H1 (cell line): ENCODE results near the gene VAV2. TPM values are rescaled to one million over a fixed set of nuclear protein-coding genes. Genes with fewer than 3 reads are reported as not detected.

Experiments used
- BACH1 ChIP-seq: IDR thresholded peaks from 2 replicates; pipeline ENCODE4 v1.6.1; 2012; ENCODE audit warnings: low read length, improper control_type of control experiment
- BCL11A ChIP-seq, 2 experiments: IDR thresholded peaks; one replicate each; pipeline ENCODE4 v1.6.1; 2011; ENCODE audit warnings: low read depth in 2 of 2, low read length in 2 of 2, mild to moderate bottlenecking in 2 of 2
- BRCA1 ChIP-seq: IDR thresholded peaks from 2 replicates; pipeline ENCODE4 v1.6.1; 2012; ENCODE audit warnings: low read depth, low read length, improper control_type of control experiment
- CHD1 ChIP-seq: IDR thresholded peaks from 2 replicates; pipeline ENCODE4 v1.6.1; 2012; ENCODE audit warnings: low read depth, low read length, improper control_type of control experiment
- CTBP2 ChIP-seq: IDR thresholded peaks from 2 replicates; pipeline ENCODE4 v1.7.0; 2011; ENCODE audit warnings: borderline replicate concordance, mild to moderate bottlenecking, moderate library complexity, mixed read lengths, low read length; ENCODE audit not compliant: insufficient read depth, insufficient read length
- EGR1 ChIP-seq: IDR thresholded peaks from 2 replicates; pipeline ENCODE4 v1.6.1; 2011; ENCODE audit warnings: low read depth, low read length, borderline replicate concordance
- FOSL1 ChIP-seq: IDR thresholded peaks from 2 replicates; pipeline ENCODE4 v1.6.1; 2011; ENCODE audit warnings: mild to moderate bottlenecking, low read depth, low read length, moderate library complexity; ENCODE audit not compliant: insufficient read depth
- GABPA ChIP-seq: IDR thresholded peaks from 2 replicates; pipeline ENCODE4 v1.6.1; 2011; ENCODE audit warnings: mild to moderate bottlenecking, low read length, moderate library complexity, borderline replicate concordance; ENCODE audit not compliant: insufficient read depth
- GTF2F1 ChIP-seq: IDR thresholded peaks from 2 replicates; pipeline ENCODE4 v1.6.1; 2012; ENCODE audit warnings: low read depth, low read length, improper control_type of control experiment, borderline replicate concordance
- KDM4A ChIP-seq: IDR thresholded peaks from one replicate; pipeline ENCODE4 v1.7.1; 2012; ENCODE audit warnings: low read depth, mild to moderate bottlenecking, moderate library complexity, low read length, inconsistent platforms; ENCODE audit not compliant: severe bottlenecking
- NANOG ChIP-seq: IDR thresholded peaks from 2 replicates; pipeline ENCODE4 v1.6.1; 2011; ENCODE audit warnings: low read length, low read depth, mild to moderate bottlenecking, inconsistent platforms; ENCODE audit not compliant: insufficient read depth, poor library complexity, severe bottlenecking
- NRF1 ChIP-seq: IDR thresholded peaks from 2 replicates; pipeline ENCODE4 v1.6.1; 2011; ENCODE audit warnings: mild to moderate bottlenecking, low read depth, low read length, improper control_type of control experiment
- PHF8 ChIP-seq: fragments of 200-600 bp; sonication (generic); conservative IDR thresholded peaks from 2 replicates; pipeline ENCODE4 v1.7.1; 2012; ENCODE audit warnings: low read depth, mild to moderate bottlenecking, inconsistent platforms, low read length, moderate library complexity
- POLR2A ChIP-seq, 2 experiments: IDR thresholded peaks; 1 replicate in 1 of 2; 2 replicates in 1 of 2; pipeline ENCODE4 v1.6.1; 2011; ENCODE audit warnings: low read depth in 2 of 2, low read length in 2 of 2, mild to moderate bottlenecking in 2 of 2; ENCODE audit errors: control extremely low read depth in 1 of 2
- RFX5 ChIP-seq: IDR thresholded peaks from 2 replicates; pipeline ENCODE4 v1.6.1; 2011; ENCODE audit warnings: low read depth, low read length, improper control_type of control experiment, borderline replicate concordance
- RNF2 ChIP-seq: fragments of 200-900, 300-1000 bp; sonication (generic); IDR thresholded peaks from 2 replicates; pipeline ENCODE4 v1.7.1; 2016; ENCODE audit warnings: borderline replicate concordance, low read depth, mild to moderate bottlenecking, antibody characterized with exemption, low read length; ENCODE audit not compliant: poor library complexity, severe bottlenecking; ENCODE audit errors: missing control alignments
- SIX5 ChIP-seq: IDR thresholded peaks from 2 replicates; pipeline ENCODE4 v1.6.1; 2011; ENCODE audit warnings: mild to moderate bottlenecking, low read depth, low read length
- SP1 ChIP-seq: IDR thresholded peaks from 2 replicates; pipeline ENCODE4 v1.6.1; 2011; ENCODE audit warnings: low read depth, low read length
- SP2 ChIP-seq: IDR thresholded peaks from 2 replicates; pipeline ENCODE4 v1.6.1; 2012; ENCODE audit warnings: mild to moderate bottlenecking, low read length, inconsistent platforms
- TEAD4 ChIP-seq: IDR thresholded peaks from 2 replicates; pipeline ENCODE4 v1.6.1; 2012; ENCODE audit warnings: low read depth, low read length, inconsistent platforms, mixed read lengths
- polyA plus RNA-seq, 7 experiments: library from polyadenylated mRNA; depleted of rRNA in 3 of 7; stranded (reverse) in 5 of 7; unstranded in 2 of 7; fragments of >200 nt in 5 of 7; fragments of 200-250 nt in 2 of 7; gene quantifications; 1 replicate in 5 of 7; 2 replicates in 1 of 7; 4 replicates in 1 of 7; pipeline versions ENCODE4 v1.2.1 to v1.2.3, GENCODE V29; 2011 to 2013; ENCODE audit warnings: missing spikeins in 2 of 7, mixed read lengths in 2 of 7
- total RNA-seq: library from RNA; stranded (reverse); fragmentation: NEBNext Ultra II Directional; extraction: Animal tissue kit (Norgen Biotek cat#: 25700); gene quantifications from 2 replicates; pipeline ENCODE4 v1.2.1, GENCODE V29; 2021
- TF ChIP-seq, protein P1 (sequence below), 3 experiments: IDR thresholded peaks; 1 replicate in 2 of 3; 2 replicates in 1 of 3; pipeline versions ENCODE4 v1.5.1 to v1.6.1; 2011; ENCODE audit warnings: low read length in 3 of 3, mild to moderate bottlenecking in 3 of 3, inconsistent platforms in 2 of 3, low read depth in 1 of 3, moderate library complexity in 1 of 3; ENCODE audit not compliant: insufficient read depth in 1 of 3; ENCODE audit errors: control extremely low read depth in 1 of 3
- TF ChIP-seq, protein P2 (sequence below): IDR thresholded peaks from 2 replicates; pipeline ENCODE4 v1.6.1; 2012; ENCODE audit warnings: inconsistent platforms

VAV2 gene
- total and polyA plus RNA-seq, 2 of the 8 experiments (the other 6 are each of a cell fraction or from before 2014, with no cell fraction given) = 13.6 to 37.6 TPM

DNA sequence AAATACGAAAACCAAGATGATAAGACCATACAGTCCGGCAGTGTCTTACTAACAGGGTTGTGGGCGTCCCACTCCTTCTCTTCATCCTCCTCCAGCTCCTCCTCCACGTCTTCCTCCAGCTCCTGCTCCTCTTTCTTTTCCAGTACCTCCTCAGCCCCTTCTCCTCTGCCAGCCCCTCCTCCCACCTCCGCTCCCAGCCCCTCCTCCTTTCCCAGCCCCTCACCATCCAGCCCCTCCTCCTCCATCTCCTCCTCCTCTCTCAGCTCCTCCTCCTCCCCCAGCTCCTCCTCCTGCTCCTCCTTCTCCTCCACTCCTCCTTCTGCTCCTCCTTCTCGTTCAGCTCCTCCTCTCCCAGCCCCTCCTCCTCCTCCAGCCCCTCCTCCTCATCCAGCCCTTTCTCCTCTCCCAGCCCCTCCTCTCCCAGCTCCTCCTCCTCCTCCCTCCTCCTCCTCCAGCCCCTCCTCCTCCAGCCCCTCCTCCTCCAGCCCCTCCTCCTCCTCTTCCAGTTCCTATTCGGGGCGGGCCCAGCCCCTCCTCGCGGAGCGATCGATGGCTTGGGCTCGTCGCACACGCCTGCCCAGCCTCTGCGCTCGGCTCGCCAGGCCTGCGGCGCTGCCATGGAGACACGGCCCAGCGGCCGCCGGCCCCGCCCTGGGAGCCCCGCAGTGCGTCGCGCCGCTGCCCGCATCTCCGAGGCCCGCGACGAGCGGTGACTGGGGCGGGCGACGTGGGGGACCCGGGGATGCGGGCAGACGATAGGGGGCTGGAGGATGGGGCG is 32.9 kb upstream of the VAV2 start, which contains the start of gene BRD3OS (continued):
- TF ChIP-seq, protein P1, sequence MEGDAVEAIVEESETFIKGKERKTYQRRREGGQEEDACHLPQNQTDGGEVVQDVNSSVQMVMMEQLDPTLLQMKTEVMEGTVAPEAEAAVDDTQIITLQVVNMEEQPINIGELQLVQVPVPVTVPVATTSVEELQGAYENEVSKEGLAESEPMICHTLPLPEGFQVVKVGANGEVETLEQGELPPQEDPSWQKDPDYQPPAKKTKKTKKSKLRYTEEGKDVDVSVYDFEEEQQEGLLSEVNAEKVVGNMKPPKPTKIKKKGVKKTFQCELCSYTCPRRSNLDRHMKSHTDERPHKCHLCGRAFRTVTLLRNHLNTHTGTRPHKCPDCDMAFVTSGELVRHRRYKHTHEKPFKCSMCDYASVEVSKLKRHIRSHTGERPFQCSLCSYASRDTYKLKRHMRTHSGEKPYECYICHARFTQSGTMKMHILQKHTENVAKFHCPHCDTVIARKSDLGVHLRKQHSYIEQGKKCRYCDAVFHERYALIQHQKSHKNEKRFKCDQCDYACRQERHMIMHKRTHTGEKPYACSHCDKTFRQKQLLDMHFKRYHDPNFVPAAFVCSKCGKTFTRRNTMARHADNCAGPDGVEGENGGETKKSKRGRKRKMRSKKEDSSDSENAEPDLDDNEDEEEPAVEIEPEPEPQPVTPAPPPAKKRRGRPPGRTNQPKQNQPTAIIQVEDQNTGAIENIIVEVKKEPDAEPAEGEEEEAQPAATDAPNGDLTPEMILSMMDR (IDR thresholded peaks at IDR 0.05; ENCODE audit: control extremely low read depth in 1 of 3, insufficient read depth in 1 of 3, low read depth in 1 of 3, low read length in 3 of 3) = no peak
- TF ChIP-seq NRF1 (no peak), BRCA1 (no peak), CHD1 (no peak), SP1 (peak; percentile 95), PHF8 (no peak), SP2 (no peak), BCL11A (IDR thresholded peaks at IDR 0.05; ENCODE audit: low read depth in 2 of 2, low read length in 2 of 2) (no peak), SIX5 (no peak), NANOG (no peak), FOSL1 (no peak), GTF2F1 (no peak), KDM4A (peak; percentile 2), EGR1 (peak; percentile 74), POLR2A (IDR thresholded peaks at IDR 0.05; ENCODE audit: control extremely low read depth in 1 of 2, low read depth in 2 of 2, low read length in 2 of 2) (no peak), RFX5 (no peak), CTBP2 (no peak), BACH1 (no peak), GABPA (no peak), RNF2 (no peak), TEAD4 (no peak)
- TF ChIP-seq, protein P2, sequence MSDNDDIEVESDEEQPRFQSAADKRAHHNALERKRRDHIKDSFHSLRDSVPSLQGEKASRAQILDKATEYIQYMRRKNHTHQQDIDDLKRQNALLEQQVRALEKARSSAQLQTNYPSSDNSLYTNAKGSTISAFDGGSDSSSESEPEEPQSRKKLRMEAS = no peak
